ENCODE data around the gene MAN2A1.
"Not testable (repeated sequence)": the region's sequence is repeated elsewhere in the genome, so short reads cannot be mapped to it uniquely, and the experiment has no call there.

Gene MAN2A1

DNA sequence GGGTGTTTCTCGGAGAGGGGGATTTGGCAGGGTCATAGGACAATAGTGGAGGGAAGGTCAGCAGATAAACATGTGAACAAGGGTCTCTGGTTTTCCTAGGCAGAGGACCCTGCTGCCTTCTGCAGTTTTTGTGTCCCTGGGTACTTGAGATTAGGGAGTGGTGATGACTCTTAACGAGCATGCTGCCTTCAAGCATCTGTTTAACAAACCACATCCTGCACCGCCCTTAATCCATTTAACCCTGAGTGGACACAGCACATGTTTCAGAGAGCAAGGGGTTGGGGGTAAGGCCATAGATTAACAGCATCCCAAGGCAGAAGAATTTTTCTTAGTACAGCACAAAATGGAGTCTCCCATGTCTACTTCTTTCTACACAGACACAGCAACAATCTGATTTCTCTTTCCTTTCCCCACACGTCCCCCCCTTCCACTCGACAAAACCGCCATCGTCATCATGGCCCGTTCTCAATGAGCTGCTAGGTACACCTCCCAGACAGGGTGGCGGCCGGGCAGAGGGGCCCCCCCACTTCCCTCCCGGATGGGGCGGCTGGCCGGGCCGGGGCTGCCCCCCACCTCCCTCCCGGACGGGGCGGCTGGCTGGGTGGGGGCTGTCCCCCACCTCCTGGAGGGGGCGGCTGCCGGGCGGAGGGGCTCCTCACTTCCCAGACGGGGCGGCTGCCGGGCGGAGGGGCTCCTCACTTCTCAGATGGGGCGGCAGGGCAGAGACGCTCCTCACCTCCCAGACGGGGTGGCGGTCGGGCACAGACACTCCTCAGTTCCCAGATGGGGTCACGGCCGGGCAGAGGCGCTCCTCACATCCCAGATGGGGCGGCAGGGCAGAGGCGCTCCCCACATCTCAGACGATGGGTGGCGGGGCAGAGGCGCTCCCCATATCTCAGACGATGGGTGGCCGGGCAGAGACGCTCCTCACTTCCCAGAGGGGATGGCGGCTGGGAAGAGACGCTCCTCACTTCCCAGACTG, 142.8 kb downstream of the MAN2A1 start:
- DNase-seq: not testable (repeated sequence)

DNA sequence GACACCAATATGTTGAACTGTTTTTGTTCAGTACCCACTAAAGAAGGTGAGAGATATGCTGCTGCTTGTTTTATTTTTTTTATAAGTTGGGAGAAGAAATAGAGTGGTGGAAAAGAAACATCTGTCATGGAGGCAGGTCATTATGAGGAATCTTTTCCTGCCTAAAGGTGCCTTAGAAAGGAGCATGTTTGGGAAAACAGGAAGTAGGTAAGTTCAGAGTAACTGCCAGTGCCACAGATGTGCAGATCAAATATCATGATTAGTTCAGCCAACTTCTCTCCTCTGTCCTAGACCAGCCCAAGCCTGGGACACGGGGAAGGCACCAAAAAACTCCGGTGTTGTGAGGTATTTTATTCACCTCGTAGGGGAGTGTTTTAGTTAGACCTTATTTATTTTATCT, 144.2 kb downstream of the MAN2A1 start:
- peak; percentile 25 to 26 for DNase-seq

DNA sequence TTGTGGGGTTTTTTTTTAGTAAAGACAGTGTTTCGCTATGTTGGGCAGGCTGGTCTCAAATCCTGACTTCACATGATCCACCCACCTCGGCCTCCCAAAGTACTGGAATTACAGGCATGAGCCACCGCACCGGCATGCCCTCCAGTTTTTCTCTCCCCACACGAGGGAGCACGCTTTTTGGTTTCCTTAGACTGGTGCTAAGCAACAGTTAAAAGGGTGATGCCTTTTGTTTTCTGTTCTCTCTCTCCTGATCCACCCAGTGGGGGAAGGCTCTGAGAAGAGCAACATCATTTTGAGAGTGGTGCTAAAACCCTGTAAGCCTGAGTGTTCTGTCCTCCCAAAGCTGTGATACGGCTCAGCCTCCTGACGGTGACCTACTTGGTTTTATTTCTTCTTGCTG, 146.6 kb downstream of the MAN2A1 start:
- no peak for DNase-seq

DNA sequence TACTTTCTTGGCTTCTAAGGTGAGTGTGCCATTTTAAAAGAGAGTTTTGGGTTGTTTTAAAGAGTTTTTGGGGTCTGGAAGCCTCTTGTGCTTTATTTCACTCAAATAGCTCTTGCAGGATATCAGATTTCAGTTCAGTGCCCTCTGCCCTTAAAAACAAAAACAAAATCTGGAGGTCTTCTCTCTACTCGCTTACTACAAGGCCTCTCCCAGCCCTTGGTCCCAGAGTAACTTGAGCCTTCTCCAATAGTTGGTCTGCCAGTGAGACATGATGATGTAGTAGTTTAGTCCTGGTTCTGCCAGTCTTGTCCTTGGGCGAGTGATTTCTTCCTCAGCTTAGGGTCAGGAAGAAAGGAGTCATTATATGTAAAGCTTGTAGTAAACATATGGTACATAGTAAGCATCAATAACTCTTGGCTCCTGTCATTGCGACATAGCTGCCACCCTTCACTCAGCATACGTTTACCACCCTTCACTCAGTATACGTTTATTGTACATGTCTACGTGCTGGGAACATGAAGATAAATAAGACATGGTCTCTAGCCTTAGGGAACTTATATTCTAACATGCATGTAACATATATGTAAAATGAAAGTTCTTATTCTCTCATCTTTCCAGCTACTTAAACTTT, 147.6 kb downstream of the MAN2A1 start:
- no peak for DNase-seq

DNA sequence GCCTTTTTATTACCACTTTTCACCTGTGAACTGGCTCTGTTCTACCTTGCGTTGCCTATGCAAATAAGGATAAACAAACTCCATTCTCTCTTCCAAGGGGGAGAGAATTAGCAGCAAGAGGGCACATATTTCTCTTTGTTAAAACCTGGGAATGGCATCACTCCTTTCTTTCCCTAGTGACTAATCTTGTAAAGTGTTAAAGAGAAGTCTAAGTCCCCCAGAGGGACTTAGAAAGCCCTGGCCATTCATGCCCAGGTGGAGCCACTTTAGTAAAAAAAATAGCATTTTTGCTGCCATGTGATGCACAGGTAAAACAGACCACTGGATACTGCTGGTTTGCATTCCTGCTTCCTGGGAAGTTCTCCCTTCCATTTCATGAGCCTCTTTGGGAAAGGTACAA, 148.4 kb downstream of the MAN2A1 start:
- no peak for DNase-seq

DNA sequence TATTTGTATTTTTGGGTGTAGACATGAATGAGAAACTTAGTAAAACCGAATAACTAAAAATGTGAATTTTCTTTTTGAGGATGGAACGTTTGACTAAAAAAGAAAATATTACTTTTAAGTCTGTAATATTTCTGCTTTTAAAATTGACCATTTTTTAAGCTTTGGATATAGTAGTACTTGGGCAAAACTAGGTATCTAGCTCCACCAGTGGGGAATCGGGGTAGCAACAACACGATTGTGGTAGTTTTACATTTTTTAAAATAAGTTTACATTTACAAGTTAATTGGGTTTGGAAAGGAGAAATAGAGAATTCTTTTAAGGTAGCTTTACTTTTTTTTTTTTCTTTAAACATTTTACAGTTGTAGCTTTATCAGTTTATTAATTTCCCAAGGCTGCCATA, 154.4 kb downstream of the MAN2A1 start:
- DNase-seq: peak; percentile 9 to 18

DNA sequence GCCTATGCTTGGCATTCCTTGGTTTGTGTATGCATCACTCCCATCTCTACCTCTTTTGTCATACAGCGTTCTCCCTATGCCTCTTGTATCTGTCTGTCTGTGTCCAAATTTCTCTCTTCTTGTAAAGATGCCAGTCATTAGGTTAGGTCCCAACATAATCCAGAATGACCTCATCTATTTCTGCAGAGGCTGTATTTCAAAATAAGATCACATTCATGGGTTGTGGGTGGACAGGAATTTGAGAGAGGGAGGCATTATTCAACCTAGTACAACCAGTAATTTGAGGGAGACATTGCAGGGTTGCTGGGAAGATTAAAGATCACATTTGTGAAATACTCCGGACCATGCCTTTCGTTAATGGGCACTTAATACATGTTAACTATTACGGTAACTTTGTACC, 155.0 kb downstream of the MAN2A1 start:
- DNase-seq: no peak

DNA sequence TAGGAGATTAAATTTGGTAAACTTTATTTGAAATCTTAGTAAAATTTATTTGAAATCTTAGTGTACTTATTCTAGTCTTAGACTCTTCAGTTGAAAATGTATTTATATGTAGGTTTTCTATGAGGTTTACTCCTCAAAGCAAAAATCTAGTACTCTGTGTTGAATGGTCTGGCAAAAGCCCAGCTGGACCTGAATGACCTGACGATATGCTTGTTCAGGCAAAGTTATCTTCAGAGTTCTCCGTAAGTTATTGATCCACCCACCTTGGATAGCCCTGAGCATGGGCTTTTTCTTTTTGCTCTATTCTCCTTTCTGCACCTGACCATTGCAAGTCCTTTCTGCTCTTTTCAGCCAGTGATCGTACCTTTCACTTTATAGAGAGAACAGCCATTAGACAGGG, 158.4 kb downstream of the MAN2A1 start:
- DNase-seq: no peak

DNA sequence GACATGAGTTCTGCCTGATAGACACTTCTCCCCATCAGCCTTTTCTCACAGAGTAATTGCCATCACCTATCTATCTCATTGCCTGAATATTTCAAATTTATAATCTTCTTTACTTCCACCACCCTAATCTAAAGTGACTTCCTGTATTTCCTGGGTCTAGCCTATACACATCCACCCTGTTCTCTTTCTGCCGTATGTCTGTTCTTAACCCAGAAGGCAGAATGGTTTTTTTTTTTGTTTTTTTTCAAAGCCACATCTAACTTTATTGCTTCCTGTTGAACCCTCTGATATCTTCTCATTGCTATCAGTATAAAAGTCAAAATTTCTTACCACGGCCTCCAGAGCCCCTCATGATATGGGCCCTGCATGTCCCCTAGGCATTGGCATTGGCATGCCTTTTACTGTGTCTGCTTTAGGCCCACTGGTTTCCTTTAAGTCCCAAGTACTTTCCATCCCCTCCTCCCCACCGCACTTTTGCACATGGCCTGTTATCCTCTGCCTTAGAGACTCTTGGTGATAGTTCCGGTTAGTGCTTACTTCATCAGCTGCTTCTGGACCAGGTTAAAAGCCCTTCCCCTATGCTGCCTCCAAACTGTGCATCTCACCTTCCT, 159.9 kb downstream of the MAN2A1 start:
- DNase-seq: no peak

DNA sequence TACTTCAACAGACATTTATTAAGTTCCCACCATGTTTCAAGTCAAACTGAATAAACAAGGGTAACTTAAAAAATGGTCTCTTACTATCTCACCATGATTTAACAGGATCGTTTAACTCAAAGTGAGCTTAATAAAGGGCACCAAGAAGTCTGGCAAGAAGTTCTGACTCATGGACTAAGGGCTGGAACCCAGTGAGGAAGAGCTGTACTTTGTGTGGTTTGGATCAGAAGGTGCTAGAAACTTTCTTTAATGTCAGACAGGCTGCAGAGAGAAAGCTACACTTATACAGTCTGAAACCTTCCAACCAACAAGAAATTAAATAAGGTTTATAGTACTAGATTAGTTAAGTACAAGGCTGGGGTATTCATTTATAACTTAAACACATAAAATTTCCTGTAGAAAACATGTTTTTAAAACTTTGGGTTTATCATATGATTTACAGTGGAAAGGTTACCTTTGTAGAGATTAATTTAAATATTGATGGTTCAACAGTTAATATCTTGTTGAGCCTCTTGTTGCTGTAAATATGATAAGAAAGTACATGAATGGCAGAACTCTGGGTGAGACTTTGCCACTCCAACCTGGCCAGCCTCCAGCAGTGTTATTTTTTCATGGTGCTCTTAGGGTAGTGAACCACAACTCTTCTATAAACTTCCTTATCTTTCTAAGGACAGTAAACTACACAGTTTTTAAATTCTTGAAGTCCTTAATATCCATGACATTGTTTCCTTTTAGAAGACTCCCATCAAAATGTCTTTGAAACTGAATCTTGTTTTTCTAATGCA, 162.8 kb downstream of the MAN2A1 start:
- DNase-seq: no peak

DNA sequence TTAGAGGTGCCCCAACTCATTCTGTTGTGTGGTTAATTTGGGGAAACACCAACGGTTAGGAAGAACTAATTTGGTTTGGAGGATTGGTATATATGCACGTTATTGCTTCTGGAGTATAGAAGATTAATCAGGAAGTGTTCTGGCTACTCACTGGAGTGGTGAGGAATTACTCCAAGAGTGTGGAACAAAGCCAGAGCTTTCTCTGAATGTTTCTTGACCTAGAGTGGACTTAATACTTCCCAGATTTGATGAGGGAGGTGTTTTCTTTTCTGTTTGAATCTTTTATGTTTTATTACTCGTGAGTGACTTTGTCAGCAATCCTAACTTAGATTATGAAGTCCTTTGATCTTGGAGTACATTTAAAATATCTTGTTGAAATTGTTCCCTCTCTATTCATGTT, 163.7 kb downstream of the MAN2A1 start:
- no peak for DNase-seq

DNA sequence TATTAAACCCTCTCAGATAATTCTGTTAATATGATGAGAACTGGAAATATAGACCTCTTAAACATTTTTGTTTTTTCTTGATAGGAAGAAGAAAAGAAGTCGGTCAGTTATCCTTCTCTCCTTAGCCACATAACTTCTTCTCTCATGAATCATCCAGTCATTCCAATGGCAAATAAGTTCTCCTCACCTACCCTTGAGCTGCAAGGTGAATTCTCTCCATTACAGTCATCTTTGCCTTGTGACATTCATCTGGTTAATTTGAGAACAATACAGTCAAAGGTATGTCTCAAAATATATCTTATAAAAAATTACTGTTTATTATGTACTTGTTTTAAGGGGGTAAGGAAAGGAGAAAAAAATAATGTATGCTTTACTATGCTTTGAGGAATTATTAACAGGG, 165.3 kb downstream of the MAN2A1 start:
- no peak for DNase-seq

DNA sequence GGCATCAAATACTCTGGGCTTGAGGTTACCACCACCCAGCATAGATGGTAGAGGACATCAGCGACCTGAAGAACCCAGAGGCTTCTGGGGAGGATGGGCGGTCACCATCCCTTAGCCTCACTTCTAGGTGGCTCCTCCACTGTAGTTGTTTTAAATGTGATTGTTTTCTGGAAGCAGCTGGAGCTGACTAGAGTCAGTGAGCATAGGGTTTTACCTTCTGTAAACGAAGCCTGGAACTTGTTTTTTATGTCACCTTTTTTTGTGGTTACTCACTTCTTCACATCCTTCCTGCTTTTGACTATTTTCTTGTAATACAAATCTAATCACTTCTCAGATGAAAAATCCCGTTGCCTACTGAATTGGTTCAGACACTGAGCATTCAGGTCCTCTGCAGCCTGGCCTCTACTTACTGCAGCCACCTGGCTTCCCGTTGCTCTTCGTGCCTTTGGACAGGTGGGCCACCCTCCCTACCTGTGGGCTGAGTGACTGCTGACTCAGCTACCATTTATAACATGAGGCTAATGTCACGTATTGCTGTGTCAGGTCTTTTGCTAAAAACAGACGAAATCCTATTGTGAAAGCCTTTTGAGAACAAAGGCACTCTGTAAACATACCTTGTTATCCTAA, 167.8 kb downstream of the MAN2A1 start:
- DNase-seq: no peak

DNA sequence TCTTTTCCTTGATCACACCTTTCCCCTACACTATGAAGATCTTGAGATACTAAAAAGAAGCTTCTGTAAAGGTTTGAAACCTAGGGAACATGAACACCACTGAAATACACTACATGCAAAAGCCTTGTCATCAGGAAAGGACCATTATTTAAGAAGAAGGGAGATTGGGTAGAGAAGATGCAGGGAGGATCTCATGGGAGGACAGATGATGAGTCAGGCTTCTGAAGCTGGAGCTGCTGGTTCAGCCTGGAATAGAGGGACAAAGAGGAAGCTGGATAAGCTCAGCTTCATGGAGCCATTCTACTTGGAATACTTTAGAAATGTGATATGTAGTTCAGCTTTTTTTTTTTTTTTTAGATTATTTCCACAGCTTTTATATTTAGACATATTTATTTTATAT, 169.8 kb downstream of the MAN2A1 start:
- no peak for DNase-seq

DNA sequence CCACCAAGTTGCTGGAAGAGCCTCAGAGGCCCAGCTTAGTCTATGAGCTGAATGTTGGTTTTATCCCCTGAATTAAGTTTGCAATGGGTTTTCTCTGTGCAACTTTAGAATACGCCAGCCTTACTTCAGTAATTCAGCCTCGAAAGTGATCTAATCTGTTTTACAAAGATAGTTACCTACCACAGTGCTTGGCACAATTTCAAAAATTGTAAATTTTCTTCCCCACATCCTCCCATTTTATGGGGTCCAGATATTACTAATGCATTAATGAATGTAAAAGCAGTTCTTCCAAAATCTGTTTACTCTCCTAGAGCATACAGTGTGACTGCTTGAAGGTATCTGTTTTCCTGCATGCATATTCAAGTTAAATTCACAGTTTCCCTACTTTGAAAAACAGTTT, 172.6 kb downstream of the MAN2A1 start:
- DNase-seq: no peak

DNA sequence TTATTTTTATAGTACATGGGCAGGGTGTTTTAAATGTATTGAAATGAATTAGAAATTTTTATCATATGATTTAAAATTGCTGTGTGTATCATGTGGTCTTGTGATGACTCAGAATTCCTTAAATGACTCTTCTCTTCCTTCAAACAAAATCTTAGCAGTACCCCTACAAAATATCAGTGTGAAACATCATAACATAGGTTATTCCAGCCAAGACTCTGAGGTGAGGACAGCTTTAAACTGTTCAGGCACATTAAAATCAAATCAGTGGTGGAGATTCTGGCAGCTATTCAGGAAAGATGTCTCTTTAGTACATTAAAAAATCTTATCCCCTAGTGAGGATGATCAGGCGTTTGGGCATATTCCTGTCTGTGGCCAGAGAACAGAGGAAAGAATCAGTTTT, 174.0 kb downstream of the MAN2A1 start:
- DNase-seq: no peak

DNA sequence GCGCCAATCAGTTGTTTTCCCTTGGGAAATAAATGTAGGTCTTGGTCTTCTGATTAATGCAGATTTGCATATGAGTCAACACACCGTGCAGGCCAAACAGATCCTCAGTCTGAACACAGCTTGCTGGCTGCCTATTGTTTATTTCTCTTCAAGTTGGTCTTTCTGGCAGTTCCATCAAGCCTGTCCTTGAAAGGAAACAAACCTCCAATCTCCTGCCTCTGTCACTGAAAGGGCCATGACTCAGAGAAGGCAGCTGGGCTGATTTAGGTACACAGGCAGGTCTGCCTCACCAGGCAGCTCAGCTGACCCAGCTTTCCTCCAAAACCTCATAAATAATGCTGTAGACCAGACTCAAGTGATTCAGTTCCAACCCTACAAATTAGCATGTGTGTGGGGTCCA, 175.9 kb downstream of the MAN2A1 start:
- DNase-seq: no peak

DNA sequence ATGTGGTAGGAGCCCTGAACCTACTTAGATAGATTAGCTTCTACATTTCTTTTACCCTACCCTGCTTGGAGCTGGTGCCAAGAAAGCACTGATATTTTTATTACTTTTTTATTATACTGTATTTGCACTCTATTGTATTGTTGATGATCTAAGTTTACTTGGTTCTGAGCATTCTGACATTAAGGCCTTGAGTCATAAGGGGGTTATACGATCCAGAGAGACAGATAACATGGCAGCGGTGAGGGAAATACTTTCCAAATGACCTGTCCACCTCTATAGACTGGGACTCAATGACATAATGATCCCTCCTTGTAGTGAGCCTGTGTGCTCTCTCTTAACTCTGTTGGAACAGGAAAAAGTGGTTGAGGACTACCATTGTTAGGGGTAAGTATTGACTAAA, 176.3 kb downstream of the MAN2A1 start:
- DNase-seq: no peak

DNA sequence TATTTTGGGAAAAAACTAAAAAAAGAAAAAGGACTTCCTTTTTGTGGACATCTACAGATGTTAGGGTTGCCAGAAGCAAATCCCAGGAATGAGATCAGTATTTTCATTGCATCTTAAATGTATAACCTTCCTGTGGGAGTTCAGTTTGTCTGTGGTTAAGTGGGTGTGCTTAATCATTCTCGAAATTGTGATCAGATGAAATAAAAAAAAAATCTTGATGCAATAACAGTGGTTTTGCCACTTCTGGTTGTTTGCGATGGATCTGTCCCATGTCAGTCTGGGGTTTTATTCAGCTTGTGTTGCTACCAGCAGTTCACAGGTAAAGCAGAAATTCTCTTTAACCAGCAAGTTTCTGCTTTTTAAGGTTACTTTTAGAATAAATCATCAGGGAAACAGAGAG, 179.0 kb downstream of the MAN2A1 start:
- no peak for DNase-seq

DNA sequence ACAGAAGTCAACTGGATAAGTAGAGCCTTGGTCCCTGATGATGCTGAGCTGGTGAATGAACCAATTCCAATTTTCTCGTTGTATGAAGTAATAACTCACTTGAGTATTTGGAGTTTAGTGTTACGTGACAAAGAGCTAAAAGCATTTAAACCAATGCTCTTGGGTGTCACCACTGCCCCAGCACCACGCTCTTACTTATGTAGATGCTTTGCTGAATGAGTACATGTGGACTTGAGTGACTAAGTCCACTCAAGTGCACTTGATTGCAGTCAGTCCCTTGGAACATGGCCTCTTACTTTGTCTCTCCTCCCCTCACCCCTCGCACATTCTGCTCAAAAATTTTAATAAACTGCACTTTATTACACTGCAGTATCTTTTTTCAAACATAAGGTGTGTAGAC, 184.0 kb downstream of the MAN2A1 start:
- no peak for DNase-seq

DNA sequence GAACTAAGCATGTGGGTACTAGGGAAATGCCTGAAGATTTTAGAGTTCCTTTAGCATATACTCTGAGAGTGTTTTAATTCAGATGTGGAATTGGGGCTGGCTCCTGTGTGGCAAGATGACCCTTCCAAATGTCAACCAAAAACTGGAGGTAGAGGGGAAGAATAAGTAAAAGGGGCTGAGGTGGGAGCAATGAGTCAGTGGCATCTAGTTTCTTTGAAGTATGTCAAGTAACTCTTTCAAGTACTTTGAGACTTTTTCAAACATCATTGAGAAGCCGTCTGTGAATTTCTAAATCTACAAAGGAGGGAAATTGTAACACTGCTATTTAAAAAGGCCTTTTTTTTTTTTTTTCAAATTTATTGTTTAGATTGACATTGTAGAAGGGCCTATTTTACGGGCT, 184.4 kb downstream of the MAN2A1 start:
- no peak for DNase-seq

DNA sequence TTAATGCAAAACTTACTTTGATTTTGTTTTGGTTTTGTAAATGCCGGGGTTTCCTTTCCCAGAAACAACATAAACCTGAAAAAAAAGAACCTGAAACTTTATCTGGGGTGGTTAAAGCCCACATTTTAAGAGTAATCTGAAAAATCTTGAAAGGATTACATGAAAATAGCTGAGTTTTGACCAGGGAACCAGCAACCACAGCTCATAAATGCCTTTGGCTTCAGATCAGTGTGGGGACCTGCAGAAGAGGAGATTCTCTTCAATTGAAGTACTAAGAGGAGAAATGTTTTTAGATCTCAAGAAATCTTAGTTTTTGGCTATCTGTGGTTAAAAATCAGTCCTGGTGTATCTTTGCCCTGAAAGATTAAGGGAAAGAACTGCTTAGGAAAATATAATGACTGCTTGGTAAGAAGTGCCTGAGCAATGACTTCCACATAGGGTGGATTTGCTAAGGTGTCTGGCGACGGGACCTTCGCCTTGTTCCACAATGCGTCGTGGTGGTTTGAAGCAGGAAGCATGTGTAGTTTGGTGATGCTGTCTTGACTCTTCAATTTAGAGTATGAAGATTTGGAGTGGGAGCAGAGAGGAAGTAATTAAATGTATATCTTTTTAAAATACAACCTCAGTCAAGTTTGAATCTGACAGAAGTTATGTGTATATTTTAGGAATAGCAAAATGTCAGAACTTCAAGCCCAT, 186.5 kb downstream of the MAN2A1 start:
- peak in 1 of 2 experiments; percentile 3 for DNase-seq
